ENCODE results near the gene RELN. TPM values are rescaled to one million over a fixed set of nuclear protein-coding genes. Genes with fewer than 3 reads are reported as not detected.

The RELN gene
- polyA plus RNA-seq, 1 donor (not counting 4 experiments of a cell fraction or from before 2014, with no cell fraction given), result not detected

- FAIRE-seq, result no peak
These were observed 100.0 kb downstream of the RELN start for GRCh38 chr7:103889451-103889850.

DNA sequence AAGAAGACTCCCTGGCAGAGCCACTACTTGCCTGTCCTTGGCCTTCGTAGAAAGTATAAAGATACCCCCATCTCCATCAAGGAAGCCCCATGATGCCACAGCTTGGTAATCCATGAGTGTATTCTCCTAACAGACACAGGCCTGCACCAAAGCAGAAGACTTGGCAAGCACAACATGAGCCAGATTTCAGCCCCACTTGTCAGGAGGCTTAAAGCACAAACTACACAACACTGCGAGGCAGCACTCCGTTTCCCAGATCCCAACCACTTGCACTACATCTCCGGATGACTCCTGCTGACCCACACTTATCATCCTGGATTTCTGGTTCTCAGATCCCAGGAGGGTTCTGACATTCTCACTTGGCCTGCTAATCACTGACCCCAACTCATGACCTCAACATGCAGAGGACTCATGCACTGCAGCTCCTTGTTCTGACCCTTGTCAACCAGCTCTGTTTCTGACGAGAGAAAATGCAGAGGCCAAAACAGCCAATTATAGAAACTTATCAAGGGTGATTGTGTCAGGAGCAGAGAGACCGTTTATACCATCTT, 100.8 kb downstream of the RELN start:
- dilution Hi-C loops (cut with MboI; ENCODE audit: extremely low pct_ligation_motif_present, low sequenced_read_pairs), result no loop called here

More at GRCh38 chr7:103889451-103889850, 100.0 kb downstream of the RELN start:
- Histone ChIP-seq H2AFZ (ENCODE audit: control insufficient read depth, low read length) (no peak overlapping the region), H3K36me3 (ENCODE audit: control insufficient read depth in 2 of 2, extremely low read depth in 1 of 2, insufficient read depth in 2 of 2, low read length in 2 of 2) (no peaks in the 10 kb centered on the region), H3K4me3 (ENCODE audit: control insufficient read depth in 2 of 3, extremely low read depth in 1 of 3, insufficient read depth in 2 of 3, low read depth in 1 of 3, low read length in 3 of 3) (no peak overlapping the region), H3K4me2 (ENCODE audit: control insufficient read depth, extremely low read depth, insufficient read depth, low read depth, low read length) (no peak overlapping the region), H3K27me3 (ENCODE audit: control insufficient read depth, extremely low read depth, insufficient read depth, low read length) (no peaks in the 10 kb centered on the region), H3K4me1 (ENCODE audit: control insufficient read depth, extremely low read depth, insufficient read depth, low read length) (no peaks in the 10 kb centered on the region), H3K27ac (ENCODE audit: control insufficient read depth, insufficient read depth, low read length) (no peak overlapping the region), H3K79me2 (ENCODE audit: control insufficient read depth, insufficient read depth, low read length) (no peaks in the 10 kb centered on the region), H3K9ac (ENCODE audit: control insufficient read depth, extremely low read depth, insufficient read depth, low read length) (no peak overlapping the region), H3K9me3 (ENCODE audit: control insufficient read depth, low read depth, low read length) (no peaks in the 10 kb centered on the region), H4K20me1 (ENCODE audit: control insufficient read depth, extremely low read depth, insufficient read depth, low read length) (no peaks in the 10 kb centered on the region), H3K9me1 (ENCODE audit: control insufficient read depth, extremely low read depth, insufficient read depth, low read length) (no peaks in the 10 kb centered on the region)
- dilution Hi-C loops (cut with MboI; ENCODE audit: extremely low pct_ligation_motif_present, low sequenced_read_pairs), result no loop called here
- TF ChIP-seq EZH2 (IDR thresholded peaks at IDR 0.05; ENCODE audit: low read length), result no peak
- TF ChIP-seq, protein P1, sequence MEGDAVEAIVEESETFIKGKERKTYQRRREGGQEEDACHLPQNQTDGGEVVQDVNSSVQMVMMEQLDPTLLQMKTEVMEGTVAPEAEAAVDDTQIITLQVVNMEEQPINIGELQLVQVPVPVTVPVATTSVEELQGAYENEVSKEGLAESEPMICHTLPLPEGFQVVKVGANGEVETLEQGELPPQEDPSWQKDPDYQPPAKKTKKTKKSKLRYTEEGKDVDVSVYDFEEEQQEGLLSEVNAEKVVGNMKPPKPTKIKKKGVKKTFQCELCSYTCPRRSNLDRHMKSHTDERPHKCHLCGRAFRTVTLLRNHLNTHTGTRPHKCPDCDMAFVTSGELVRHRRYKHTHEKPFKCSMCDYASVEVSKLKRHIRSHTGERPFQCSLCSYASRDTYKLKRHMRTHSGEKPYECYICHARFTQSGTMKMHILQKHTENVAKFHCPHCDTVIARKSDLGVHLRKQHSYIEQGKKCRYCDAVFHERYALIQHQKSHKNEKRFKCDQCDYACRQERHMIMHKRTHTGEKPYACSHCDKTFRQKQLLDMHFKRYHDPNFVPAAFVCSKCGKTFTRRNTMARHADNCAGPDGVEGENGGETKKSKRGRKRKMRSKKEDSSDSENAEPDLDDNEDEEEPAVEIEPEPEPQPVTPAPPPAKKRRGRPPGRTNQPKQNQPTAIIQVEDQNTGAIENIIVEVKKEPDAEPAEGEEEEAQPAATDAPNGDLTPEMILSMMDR (optimal IDR thresholded peaks at IDR 0.05 in 1 of 3, IDR thresholded peaks at IDR 0.05 in 1 of 3, conservative IDR thresholded peaks at IDR 0.05 in 1 of 3; ENCODE audit: extremely low read depth in 1 of 3, insufficient read depth in 2 of 3, low read length in 3 of 3), result no peak
- DNase-seq (ENCODE audit: low read depth, low spot score), result no peak

More for the DNA sequence above, 100.8 kb downstream of the RELN start:
- Histone ChIP-seq H3K4me3 (ENCODE audit: control insufficient read depth in 2 of 3, extremely low read depth in 1 of 3, insufficient read depth in 2 of 3, low read depth in 1 of 3, low read length in 3 of 3) (no peak overlapping the region), H3K36me3 (ENCODE audit: control insufficient read depth in 2 of 2, extremely low read depth in 1 of 2, insufficient read depth in 2 of 2, low read length in 2 of 2) (no peaks in the 10 kb centered on the region), H3K9ac (ENCODE audit: control insufficient read depth, extremely low read depth, insufficient read depth, low read length) (no peak overlapping the region), H2AFZ (ENCODE audit: control insufficient read depth, low read length) (no peak overlapping the region), H3K79me2 (ENCODE audit: control insufficient read depth, insufficient read depth, low read length) (no peaks in the 10 kb centered on the region), H3K27me3 (ENCODE audit: control insufficient read depth, extremely low read depth, insufficient read depth, low read length) (no peaks in the 10 kb centered on the region), H3K9me1 (ENCODE audit: control insufficient read depth, extremely low read depth, insufficient read depth, low read length) (no peaks in the 10 kb centered on the region), H3K4me1 (ENCODE audit: control insufficient read depth, extremely low read depth, insufficient read depth, low read length) (no peaks in the 10 kb centered on the region), H3K4me2 (ENCODE audit: control insufficient read depth, extremely low read depth, insufficient read depth, low read depth, low read length) (no peak overlapping the region), H3K9me3 (ENCODE audit: control insufficient read depth, low read depth, low read length) (no peaks in the 10 kb centered on the region), H4K20me1 (ENCODE audit: control insufficient read depth, extremely low read depth, insufficient read depth, low read length) (no peaks in the 10 kb centered on the region), H3K27ac (ENCODE audit: control insufficient read depth, insufficient read depth, low read length) (no peak overlapping the region)
- no peak for FAIRE-seq
- TF ChIP-seq EZH2 (IDR thresholded peaks at IDR 0.05; ENCODE audit: low read length), result no peak
- TF ChIP-seq, protein P1 (optimal IDR thresholded peaks at IDR 0.05 in 1 of 3, IDR thresholded peaks at IDR 0.05 in 1 of 3, conservative IDR thresholded peaks at IDR 0.05 in 1 of 3; ENCODE audit: extremely low read depth in 1 of 3, insufficient read depth in 2 of 3, low read length in 3 of 3), result no peak
- DNase-seq (ENCODE audit: low read depth, low spot score), result no peak

All from keratinocyte (primary cell).